ENCODE measurements around the gene RWDD4. TPM values are rescaled to one million over a fixed set of nuclear protein-coding genes. Genes with fewer than 3 reads are reported as not detected.

RWDD4 gene
- 14.9 to 18.3 TPM (median 17.2 TPM) in 5 replicates for total RNA-seq (2022; extraction: Qiagen RNA extraction)

DNA sequence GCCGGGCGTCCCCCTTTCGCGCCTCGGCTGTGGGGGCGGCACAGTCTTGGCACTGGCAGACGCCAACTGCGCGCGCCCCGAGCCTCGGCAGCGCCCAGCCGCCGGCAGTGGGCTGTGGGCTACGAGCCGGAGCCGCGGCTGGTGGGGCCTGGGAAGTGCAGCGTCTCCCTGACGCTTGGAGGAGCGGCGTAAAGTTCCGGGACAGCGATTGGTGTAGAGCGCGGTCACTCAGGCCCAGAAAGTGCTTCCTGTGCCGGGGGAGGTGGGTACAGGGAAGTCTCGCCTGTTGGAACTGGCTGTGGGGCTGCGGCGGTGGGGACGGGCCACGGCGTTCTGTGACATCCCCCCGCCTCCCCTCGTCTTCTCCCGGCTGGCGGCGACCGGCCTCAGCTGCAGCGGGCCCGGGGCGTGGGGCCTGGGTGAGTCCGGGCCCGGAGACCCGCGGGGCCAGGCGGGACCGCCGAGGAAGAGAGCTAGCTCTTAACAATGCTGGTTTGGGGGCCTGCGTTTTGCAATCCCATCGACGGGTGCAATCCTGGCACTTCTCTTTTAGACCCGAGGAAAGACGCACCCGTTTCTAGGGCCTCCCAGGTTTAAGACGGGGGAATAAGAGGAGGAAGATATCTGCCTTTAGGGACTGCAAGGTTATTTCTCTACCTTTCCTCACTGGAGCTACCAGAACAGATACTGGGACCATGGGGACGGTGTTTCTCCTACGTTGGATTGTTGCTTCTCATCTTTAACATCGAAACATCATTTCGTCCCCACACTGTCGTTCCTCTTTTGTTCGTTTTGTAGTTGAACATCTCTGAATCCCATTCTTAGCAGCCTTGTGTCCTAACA, at the start of gene RWDD4, which contains the start of gene TRAPPC11:
TSS of gene RWDD4 (minus strand) at position 157 of the 843 bp plus-strand sequence. CDS start 233 bp downstream, outside the sequence.
TSS of gene TRAPPC11 (plus strand) at position 265 of the 843 bp plus-strand sequence. CDS start 4,575 bp downstream, outside the sequence.

Other genes with a start within 250 kb of the RWDD4 start
- gene CDKN2AIP, start 214.5 kb downstream of the RWDD4 start, total RNA-seq (2022; extraction: Qiagen RNA extraction) = 9.8 to 10.4 TPM (median 9.9 TPM) in 5 replicates
- gene ING2, start 154.1 kb downstream of the RWDD4 start, total RNA-seq (2022; extraction: Qiagen RNA extraction) = 7.4 to 10.0 TPM (median 9.4 TPM) in 5 replicates
- 7.9 to 14.2 TPM (median 9.8 TPM) in 5 replicates for gene TRAPPC11, start 108 bp upstream of the RWDD4 start, total RNA-seq (2022; extraction: Qiagen RNA extraction)
- 2.1 to 3.3 TPM (median 2.4 TPM) in 5 replicates for gene STOX2, start 246.1 kb upstream of the RWDD4 start, total RNA-seq (2022; extraction: Qiagen RNA extraction)